OCI-LY7 (cell line): ENCODE data around the gene ELF4.

Source experiments
- EZH2phosphoT487 ChIP-seq: fragments of 200-600 bp; sonication (generic); IDR thresholded peaks from 2 replicates; pipeline ENCODE4 v1.6.1; 2018; ENCODE audit warnings: low read depth, borderline replicate concordance, mild to moderate bottlenecking, mixed run types, antibody characterized with exemption, low read length, moderate library complexity, mixed read lengths
- TF ChIP-seq, protein P1 (sequence below): fragments of 200-600 bp; sonication (generic); conservative IDR thresholded peaks from 2 replicates; pipeline ENCODE4 v1.5.1; 2014; ENCODE audit warnings: mild to moderate bottlenecking, antibody characterized with exemption, low read length, moderate library complexity, mixed read lengths

DNA sequence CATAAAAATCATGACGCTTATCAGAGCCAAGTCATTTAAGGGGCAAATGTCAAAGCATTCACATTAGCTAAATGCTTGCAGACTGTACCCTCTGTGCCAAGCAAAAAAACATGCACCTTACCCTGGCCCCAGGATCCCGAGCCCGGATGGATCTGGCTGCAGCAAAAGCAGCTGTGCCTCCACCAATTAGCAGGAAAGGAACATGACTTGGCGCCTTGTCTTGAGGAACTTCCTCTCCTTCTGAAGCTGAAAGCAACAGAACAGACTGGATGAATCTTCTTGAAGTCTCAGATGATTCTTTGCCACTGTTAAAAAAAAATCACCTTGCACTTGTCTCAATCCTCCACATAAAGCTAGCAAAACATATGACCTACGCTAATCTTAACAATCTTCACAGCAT lies 37.3 kb upstream of the ELF4 start:
- TF ChIP-seq, protein P1, sequence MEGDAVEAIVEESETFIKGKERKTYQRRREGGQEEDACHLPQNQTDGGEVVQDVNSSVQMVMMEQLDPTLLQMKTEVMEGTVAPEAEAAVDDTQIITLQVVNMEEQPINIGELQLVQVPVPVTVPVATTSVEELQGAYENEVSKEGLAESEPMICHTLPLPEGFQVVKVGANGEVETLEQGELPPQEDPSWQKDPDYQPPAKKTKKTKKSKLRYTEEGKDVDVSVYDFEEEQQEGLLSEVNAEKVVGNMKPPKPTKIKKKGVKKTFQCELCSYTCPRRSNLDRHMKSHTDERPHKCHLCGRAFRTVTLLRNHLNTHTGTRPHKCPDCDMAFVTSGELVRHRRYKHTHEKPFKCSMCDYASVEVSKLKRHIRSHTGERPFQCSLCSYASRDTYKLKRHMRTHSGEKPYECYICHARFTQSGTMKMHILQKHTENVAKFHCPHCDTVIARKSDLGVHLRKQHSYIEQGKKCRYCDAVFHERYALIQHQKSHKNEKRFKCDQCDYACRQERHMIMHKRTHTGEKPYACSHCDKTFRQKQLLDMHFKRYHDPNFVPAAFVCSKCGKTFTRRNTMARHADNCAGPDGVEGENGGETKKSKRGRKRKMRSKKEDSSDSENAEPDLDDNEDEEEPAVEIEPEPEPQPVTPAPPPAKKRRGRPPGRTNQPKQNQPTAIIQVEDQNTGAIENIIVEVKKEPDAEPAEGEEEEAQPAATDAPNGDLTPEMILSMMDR, result no peak
- no peak for TF ChIP-seq EZH2phosphoT487
